GM12878 (cell line): ENCODE data around the gene UBE2C. TPM values are rescaled to one million over a fixed set of nuclear protein-coding genes. Genes with fewer than 3 reads are reported as not detected.

Source experiments
- ATAC-seq: fragments of 200-7000 bp; cut with Tn5 transposase; 3 replicates; pipeline ENCODE4 v1.9.1; 2020; ENCODE audit warnings: mild to moderate bottlenecking, moderate library complexity
- BruUV-seq: library from RNA; stranded (reverse); fragments of 400-500 nt; replicated peaks from 2 replicates; lab custom pipeline; 2021; lab: Mats Ljungman, UMichigan
- CTCF ChIA-PET: fragments of 300-600 bp; sonication (Branson Sonifier 250); formaldehyde crosslinking; extraction: SDS; loops from one replicate; lab custom pipeline; 2021; ENCODE audit warnings: inconsistent platforms; lab: Yijun Ruan, JAX
- POLR2A ChIA-PET: fragments of 350-600 bp; formaldehyde crosslinking; extraction: SDS; loops from one replicate; lab custom pipeline; 2021; ENCODE audit warnings: inconsistent platforms; lab: Charles Lee
- RAD21 ChIA-PET: fragments of 300-600 bp; sonication (Branson Sonifier 250); formaldehyde crosslinking; loops from one replicate; lab custom pipeline; 2023; ENCODE audit warnings: antibody characterized with exemption; ENCODE audit not compliant: unreplicated experiment; lab: Charles Lee
- SMC1A ChIA-PET: fragments of 300-600 bp; sonication (Branson Sonifier 250); formaldehyde crosslinking; loops from one replicate; lab custom pipeline; 2023; ENCODE audit not compliant: unreplicated experiment, uncharacterized antibody; lab: Charles Lee
- DNase-seq: peaks from one replicate; pipeline ENCODE4 v3.0.0-alpha.2; 2011; ENCODE audit warnings: low read depth, low spot score
- FAIRE-seq: peaks from 3 replicates; lab custom pipeline; 2011; peaks lifted over from hg19 to GRCh38; lab: Jason Lieb, UNC
- H2AFZ ChIP-seq: 2 replicates; pipeline ENCODE4 v1.6.0; 2011; ENCODE audit warnings: low read depth, low read length, control low read depth; ENCODE audit not compliant: control insufficient read depth
- H3K27ac ChIP-seq: 2 replicates; pipeline ENCODE4 v1.5.1; 2011; ENCODE audit warnings: control low read depth; ENCODE audit not compliant: control insufficient read depth, insufficient read depth
- H3K27me3 ChIP-seq, 2 experiments: replicated peaks in 1 of 2; 2 replicates each; pipeline versions ENCODE4 v1.6.0 to v1.6.1; 2011; ENCODE audit warnings: low read length in 1 of 2; ENCODE audit not compliant: control insufficient read depth in 2 of 2, insufficient read depth in 2 of 2
- H3K36me3 ChIP-seq, 2 experiments: 2 replicates each; pipeline ENCODE4 v1.5.1; 2011; ENCODE audit warnings: low read length in 1 of 2; ENCODE audit not compliant: control insufficient read depth in 2 of 2, insufficient read depth in 2 of 2
- H3K4me1 ChIP-seq: 2 replicates; pipeline ENCODE4 v1.6.1; 2011; ENCODE audit warnings: mild to moderate bottlenecking, low read length, moderate library complexity, mixed read lengths; ENCODE audit not compliant: control insufficient read depth, insufficient read depth
- H3K4me2 ChIP-seq: 2 replicates; pipeline ENCODE4 v1.6.0; 2011; ENCODE audit warnings: control low read depth; ENCODE audit not compliant: control insufficient read depth, insufficient read depth
- H3K4me3 ChIP-seq: fragments of 200-600 bp; sonication (generic); 2 replicates; pipeline ENCODE4 v1.5.1; 2016
- H3K79me2 ChIP-seq: 2 replicates; pipeline ENCODE4 v1.6.0; 2011; ENCODE audit warnings: low read length; ENCODE audit not compliant: control insufficient read depth, insufficient read depth
- H3K9ac ChIP-seq: 2 replicates; pipeline ENCODE4 v1.8.0; 2011; ENCODE audit warnings: low read length, control low read depth, mixed read lengths; ENCODE audit not compliant: control insufficient read depth, insufficient read depth
- H3K9me3 ChIP-seq: replicated peaks from 3 replicates; pipeline ENCODE4 v1.5.1; 2011; ENCODE audit warnings: mild to moderate bottlenecking, low read length; ENCODE audit not compliant: control insufficient read depth, insufficient read depth
- H4K20me1 ChIP-seq: 2 replicates; pipeline ENCODE4 v1.6.0; 2011; ENCODE audit not compliant: control insufficient read depth, insufficient read depth
- HDAC2 ChIP-seq: fragments of 200-600 bp; sonication (generic); IDR thresholded peaks from 2 replicates; pipeline ENCODE4 v1.6.1; 2017
- POLR2A ChIP-seq: IDR thresholded peaks from 2 replicates; pipeline ENCODE4 v1.6.1; 2011; ENCODE audit warnings: low read depth, mild to moderate bottlenecking, low read length
- POU2F2 ChIP-seq: IDR thresholded peaks from 3 replicates; pipeline ENCODE4 v1.6.1; 2011; ENCODE audit warnings: low read depth, mild to moderate bottlenecking, low read length, borderline replicate concordance
- RELA ChIP-seq: fragments of 450-650 bp; IDR thresholded peaks from 2 replicates; pipeline ENCODE4 v1.8.0; 2014; ENCODE audit warnings: borderline replicate concordance; ENCODE audit not compliant: partially characterized antibody
- SPI1 ChIP-seq: IDR thresholded peaks from 2 replicates; pipeline ENCODE4 v1.6.1; 2011; ENCODE audit warnings: low read depth, mild to moderate bottlenecking, low read length, moderate library complexity, borderline replicate concordance; ENCODE audit not compliant: insufficient read depth
- TBL1XR1 ChIP-seq: IDR thresholded peaks from 2 replicates; pipeline ENCODE4 v1.6.1; 2012; ENCODE audit warnings: low read depth, low read length, improper control_type of control experiment
- WGBS: methylation state at CpG from one replicate; pipeline ENCODE4 v1.1.6; 2016; ENCODE audit warnings: low lambda C conversion rate; ENCODE audit not compliant: insufficient replicate concordance, insufficient coverage; ENCODE audit errors: missing lambda C conversion rate; 5-methylcytosine and 5-hydroxymethylcytosine counted together
- in situ Hi-C: fragments of 300-500 bp; cut with MboI; formaldehyde crosslinking; loops from 9 replicates; pipeline ENCODE4 v1.14.3; 2018; ENCODE audit warnings: mixed read lengths
- intact Hi-C: fragments of 100-400 bp; cut with micrococcal nuclease; formaldehyde crosslinking; loops from one replicate; pipeline ENCODE4 v1.14.2; 2022; ENCODE audit not compliant: unreplicated experiment
- polyA plus RNA-seq, 11 experiments: library from polyadenylated mRNA; depleted of rRNA in 4 of 11; unstranded in 6 of 11; stranded (reverse) in 5 of 11; fragments of >200 nt; fragmentation: Nextera tagmentation in 4 of 11; fragmentation: Illumina TruSeq in 1 of 11; extraction: Ambion mirVana in 4 of 11; extraction: Trizol in 1 of 11; gene quantifications; 1 replicate in 1 of 11; 2 replicates in 10 of 11; pipeline versions ENCODE4 v1.2.1 to v1.2.3, GENCODE V29; 2011 to 2016; ENCODE audit warnings: inconsistent platforms in 2 of 11, missing spikeins in 2 of 11, low read depth in 1 of 11
- total RNA-seq, 4 experiments: library from RNA; depleted of rRNA in 3 of 4; stranded (reverse); fragments of >200 nt in 3 of 4; fragmentation: Illumina TruSeq in 1 of 4; extraction: Trizol in 1 of 4; gene quantifications; 2 replicates each; pipeline versions ENCODE4 v1.2.1 to v1.2.3, GENCODE V29; 2013 to 2021
- TF ChIP-seq, protein P1 (sequence below): fragments of 450-650 bp; IDR thresholded peaks from 2 replicates; pipeline ENCODE4 v1.6.1; 2017; ENCODE audit warnings: mild to moderate bottlenecking, moderate library complexity
- TF ChIP-seq, protein P2 (sequence below): fragments of 450-650 bp; IDR thresholded peaks from 2 replicates; pipeline ENCODE4 v1.6.1; 2017; ENCODE audit warnings: mild to moderate bottlenecking, low read depth, inconsistent platforms; ENCODE audit not compliant: poor library complexity, severe bottlenecking

Gene UBE2C
- total and polyA plus RNA-seq, 10 of the 15 experiments (the other 5 are each of a cell fraction or from before 2014, with no cell fraction given) = 86.2 to 412 (median 176) TPM

DNA sequence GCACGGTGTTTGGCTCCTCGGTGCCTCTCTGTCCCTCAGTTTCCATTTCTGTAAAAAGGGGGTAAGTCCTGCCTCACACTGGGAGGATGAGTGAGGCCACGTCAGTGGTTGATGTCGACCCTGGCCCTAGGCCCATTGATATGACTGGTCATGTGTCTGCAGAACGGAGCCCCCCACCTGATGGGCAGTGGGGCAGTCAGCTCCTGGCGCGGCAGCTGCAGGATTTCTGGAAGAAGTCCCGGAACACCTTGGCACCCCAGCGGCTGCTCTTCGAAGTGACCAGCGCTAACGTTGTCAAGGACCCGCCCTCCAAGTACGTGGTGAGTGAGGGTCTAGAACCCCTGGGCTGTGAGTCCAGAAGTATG lies 22.3 kb downstream of the UBE2C start (continued):
- TF ChIP-seq, protein P1, sequence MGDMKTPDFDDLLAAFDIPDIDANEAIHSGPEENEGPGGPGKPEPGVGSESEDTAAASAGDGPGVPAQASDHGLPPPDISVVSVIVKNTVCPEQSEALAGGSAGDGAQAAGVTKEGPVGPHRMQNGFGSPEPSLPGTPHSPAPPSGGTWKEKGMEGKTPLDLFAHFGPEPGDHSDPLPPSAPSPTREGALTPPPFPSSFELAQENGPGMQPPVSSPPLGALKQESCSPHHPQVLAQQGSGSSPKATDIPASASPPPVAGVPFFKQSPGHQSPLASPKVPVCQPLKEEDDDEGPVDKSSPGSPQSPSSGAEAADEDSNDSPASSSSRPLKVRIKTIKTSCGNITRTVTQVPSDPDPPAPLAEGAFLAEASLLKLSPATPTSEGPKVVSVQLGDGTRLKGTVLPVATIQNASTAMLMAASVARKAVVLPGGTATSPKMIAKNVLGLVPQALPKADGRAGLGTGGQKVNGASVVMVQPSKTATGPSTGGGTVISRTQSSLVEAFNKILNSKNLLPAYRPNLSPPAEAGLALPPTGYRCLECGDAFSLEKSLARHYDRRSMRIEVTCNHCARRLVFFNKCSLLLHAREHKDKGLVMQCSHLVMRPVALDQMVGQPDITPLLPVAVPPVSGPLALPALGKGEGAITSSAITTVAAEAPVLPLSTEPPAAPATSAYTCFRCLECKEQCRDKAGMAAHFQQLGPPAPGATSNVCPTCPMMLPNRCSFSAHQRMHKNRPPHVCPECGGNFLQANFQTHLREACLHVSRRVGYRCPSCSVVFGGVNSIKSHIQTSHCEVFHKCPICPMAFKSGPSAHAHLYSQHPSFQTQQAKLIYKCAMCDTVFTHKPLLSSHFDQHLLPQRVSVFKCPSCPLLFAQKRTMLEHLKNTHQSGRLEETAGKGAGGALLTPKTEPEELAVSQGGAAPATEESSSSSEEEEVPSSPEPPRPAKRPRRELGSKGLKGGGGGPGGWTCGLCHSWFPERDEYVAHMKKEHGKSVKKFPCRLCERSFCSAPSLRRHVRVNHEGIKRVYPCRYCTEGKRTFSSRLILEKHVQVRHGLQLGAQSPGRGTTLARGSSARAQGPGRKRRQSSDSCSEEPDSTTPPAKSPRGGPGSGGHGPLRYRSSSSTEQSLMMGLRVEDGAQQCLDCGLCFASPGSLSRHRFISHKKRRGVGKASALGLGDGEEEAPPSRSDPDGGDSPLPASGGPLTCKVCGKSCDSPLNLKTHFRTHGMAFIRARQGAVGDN = no peak
- TF ChIP-seq RELA (no peak), TBL1XR1 (no peak), POLR2A (no peak), HDAC2 (no peak)

DNA sequence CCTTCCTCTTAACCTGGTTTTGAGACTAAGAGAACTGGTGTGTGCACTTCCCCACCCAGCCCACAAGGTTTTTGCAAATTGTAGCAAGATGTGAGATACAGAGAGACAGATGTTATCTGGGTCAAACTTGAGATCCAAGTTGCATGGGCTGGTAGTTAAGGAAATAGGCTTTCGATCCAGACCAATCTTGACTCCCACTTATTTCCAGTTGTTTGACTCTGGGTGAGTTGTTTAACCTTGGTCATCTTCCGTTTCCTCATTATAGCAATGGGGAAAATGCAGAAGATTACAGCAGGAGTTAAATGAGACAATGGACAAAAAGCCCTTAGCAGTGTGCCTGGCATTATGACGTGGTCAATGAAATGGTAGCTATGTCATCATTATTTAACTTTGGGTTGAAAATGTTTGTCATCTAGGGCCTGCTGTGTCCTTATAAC lies 22.9 kb downstream of the UBE2C start:
- Histone ChIP-seq H3K27ac (no peak overlapping the region), H3K79me2 (no peaks in the 10 kb centered on the region), H2AFZ (no peak overlapping the region), H3K9me3 (no peaks in the 10 kb centered on the region), H3K4me2 (no peak overlapping the region), H3K9ac (no peak overlapping the region), H3K4me3 (no peak overlapping the region), H3K36me3 (no peaks in the 10 kb centered on the region), H4K20me1 (no peaks in the 10 kb centered on the region), H3K4me1 (peaks cover 3% of the 10 kb centered on the region), H3K27me3 (no peaks in the 10 kb centered on the region)
- RAD21 ChIA-PET = no interaction called here
- POLR2A ChIA-PET = no interaction called here
- TF ChIP-seq SPI1 (peak; percentile 26; the same call in 1 of the 2 replicates), POU2F2 (no peak)
- TF ChIP-seq, protein P2, sequence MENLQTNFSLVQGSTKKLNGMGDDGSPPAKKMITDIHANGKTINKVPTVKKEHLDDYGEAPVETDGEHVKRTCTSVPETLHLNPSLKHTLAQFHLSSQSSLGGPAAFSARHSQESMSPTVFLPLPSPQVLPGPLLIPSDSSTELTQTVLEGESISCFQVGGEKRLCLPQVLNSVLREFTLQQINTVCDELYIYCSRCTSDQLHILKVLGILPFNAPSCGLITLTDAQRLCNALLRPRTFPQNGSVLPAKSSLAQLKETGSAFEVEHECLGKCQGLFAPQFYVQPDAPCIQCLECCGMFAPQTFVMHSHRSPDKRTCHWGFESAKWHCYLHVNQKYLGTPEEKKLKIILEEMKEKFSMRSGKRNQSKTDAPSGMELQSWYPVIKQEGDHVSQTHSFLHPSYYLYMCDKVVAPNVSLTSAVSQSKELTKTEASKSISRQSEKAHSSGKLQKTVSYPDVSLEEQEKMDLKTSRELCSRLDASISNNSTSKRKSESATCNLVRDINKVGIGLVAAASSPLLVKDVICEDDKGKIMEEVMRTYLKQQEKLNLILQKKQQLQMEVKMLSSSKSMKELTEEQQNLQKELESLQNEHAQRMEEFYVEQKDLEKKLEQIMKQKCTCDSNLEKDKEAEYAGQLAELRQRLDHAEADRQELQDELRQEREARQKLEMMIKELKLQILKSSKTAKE = no peak
- SMC1A ChIA-PET = no interaction called here
- no peak for FAIRE-seq
- no peak for ATAC-seq
- CTCF ChIA-PET = interaction anchor here (1.6 kb wide), 1 partner anchor 17 kb away, joined by 4 read pairs; no protein-coding TSS in a partner anchor
- in situ Hi-C loops = no loop called here
- no TSS peak for BruUV-seq
- WGBS = 91% methylated on average over 3 of the region's 3 CpGs
- intact Hi-C loops = no loop called here
- no peak for DNase-seq
